NT2/D1 (cell line): ENCODE results near the gene NTM.

Experiments used
- DNase-seq: peaks from one replicate; pipeline ENCODE4 v3.0.0-alpha.2; 2011; ENCODE audit warnings: low read depth, low spot score
- H3K27me3 ChIP-seq: 2 replicates; pipeline ENCODE4 v1.6.0; 2011; ENCODE audit warnings: mild to moderate bottlenecking; ENCODE audit not compliant: insufficient read length, insufficient read depth
- H3K36me3 ChIP-seq: 2 replicates; pipeline ENCODE4 v1.6.1; 2011; ENCODE audit warnings: mild to moderate bottlenecking, low read length, mixed read lengths; ENCODE audit not compliant: insufficient read depth, insufficient read length
- H3K4me1 ChIP-seq: 2 replicates; pipeline ENCODE4 v1.5.1; 2011; ENCODE audit not compliant: insufficient read depth, insufficient read length
- H3K4me3 ChIP-seq: 2 replicates; pipeline ENCODE4 v1.5.1; 2011; ENCODE audit warnings: low read depth; ENCODE audit not compliant: insufficient read length
- H3K9ac ChIP-seq: 2 replicates; pipeline ENCODE4 v1.6.0; 2011; ENCODE audit warnings: low read depth; ENCODE audit not compliant: insufficient read length
- H3K9me3 ChIP-seq: 2 replicates; pipeline ENCODE4 v1.5.1; 2011; ENCODE audit warnings: mild to moderate bottlenecking, low read length; ENCODE audit not compliant: insufficient read depth
- SUZ12 ChIP-seq: IDR thresholded peaks from 2 replicates; pipeline ENCODE4 v1.6.1; 2011; ENCODE audit not compliant: insufficient read length, insufficient read depth; ENCODE audit errors: extremely low read depth
- YY1 ChIP-seq: IDR thresholded peaks from 2 replicates; pipeline ENCODE4 v1.6.1; 2011; ENCODE audit not compliant: insufficient read length, insufficient read depth
- ZNF274 ChIP-seq: IDR thresholded peaks from 2 replicates; pipeline ENCODE4 v1.6.1; 2011; ENCODE audit warnings: mild to moderate bottlenecking, low read depth, low read length

NTM gene

GRCh38 chr11:132307309-132308020 lies 937.0 kb downstream of the NTM start:
- no peak for DNase-seq
- no peaks in the 10 kb centered on the region for H3K4me1 ChIP-seq
- TF ChIP-seq SUZ12 (no peak), ZNF274 (no peak), YY1 (no peak)
- H3K27me3 ChIP-seq = no peaks in the 10 kb centered on the region
- H3K9me3 ChIP-seq = no peaks in the 10 kb centered on the region
- H3K4me3 ChIP-seq = no peak overlapping the region
- H3K36me3 ChIP-seq = no peaks in the 10 kb centered on the region
- H3K9ac ChIP-seq = no peak overlapping the region

- no peak for TF ChIP-seq SUZ12
- no peak for TF ChIP-seq YY1
- TF ChIP-seq ZNF274 = no peak
- Histone ChIP-seq H3K4me3 (no peak overlapping the region), H3K36me3 (no peaks in the 10 kb centered on the region), H3K9ac (no peak overlapping the region), H3K4me1 (no peaks in the 10 kb centered on the region), H3K9me3 (no peaks in the 10 kb centered on the region), H3K27me3 (no peaks in the 10 kb centered on the region)
- no peak for DNase-seq
Measured at GRCh38 chr11:132310390-132311375, 940.3 kb downstream of the NTM start.

- no peaks in the 10 kb centered on the region for H3K36me3 ChIP-seq
- H3K27me3 ChIP-seq = no peaks in the 10 kb centered on the region
- H3K4me1 ChIP-seq = no peaks in the 10 kb centered on the region
- TF ChIP-seq ZNF274 = no peak
- TF ChIP-seq YY1 = no peak
- TF ChIP-seq SUZ12 = no peak
- no peak for DNase-seq
- H3K4me3 ChIP-seq = no peak overlapping the region
- no peaks in the 10 kb centered on the region for H3K9me3 ChIP-seq
- H3K9ac ChIP-seq = no peak overlapping the region
Measured at GRCh38 chr11:132311703-132312102, 941.3 kb downstream of the NTM start.

DNA sequence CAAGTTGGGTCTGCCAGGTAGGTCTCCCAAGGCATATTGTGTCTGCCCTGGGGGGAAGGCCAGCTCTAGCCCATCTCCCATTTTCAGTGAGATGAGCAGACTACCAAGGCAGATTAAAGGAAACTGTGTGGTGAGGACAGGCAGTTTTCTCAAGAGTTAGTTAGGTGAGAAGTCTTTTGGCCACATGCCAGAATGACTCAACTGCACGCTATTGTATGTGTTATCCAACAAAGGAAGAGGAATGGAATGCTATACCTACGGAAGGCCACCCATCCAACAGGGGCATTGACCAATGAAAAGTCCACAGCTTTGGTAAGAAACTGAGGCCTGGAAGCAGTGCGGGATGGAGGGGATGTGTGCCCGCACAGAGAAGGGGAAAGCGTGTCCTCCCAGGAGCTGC lies 941.7 kb downstream of the NTM start:
- TF ChIP-seq ZNF274 (no peak), SUZ12 (no peak), YY1 (no peak)
- no peaks in the 10 kb centered on the region for H3K9me3 ChIP-seq
- no peak overlapping the region for H3K4me3 ChIP-seq
- no peak for DNase-seq
- H3K27me3 ChIP-seq = no peaks in the 10 kb centered on the region
- no peaks in the 10 kb centered on the region for H3K36me3 ChIP-seq
- no peaks in the 10 kb centered on the region for H3K4me1 ChIP-seq
- H3K9ac ChIP-seq = no peak overlapping the region

DNA sequence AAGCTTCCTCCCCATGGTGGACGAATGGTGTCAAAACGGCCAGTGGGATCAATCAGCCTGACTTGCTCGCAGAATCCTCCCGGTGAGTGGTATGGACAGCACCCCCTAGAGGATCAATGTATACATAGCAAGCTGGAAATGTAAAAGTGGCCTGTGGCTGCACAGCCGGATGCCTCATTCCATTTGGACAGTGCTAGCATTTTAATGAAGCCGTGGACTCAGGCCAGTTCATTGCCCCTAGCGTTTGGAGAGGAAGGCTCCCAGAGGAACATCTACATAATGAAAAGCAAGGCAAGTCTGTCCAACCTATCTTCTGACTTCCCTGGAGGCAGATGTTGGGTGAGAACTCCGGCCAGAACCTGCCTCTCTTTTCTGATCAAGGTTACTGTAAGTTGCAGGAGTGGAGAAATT lies 942.3 kb downstream of the NTM start:
- no peak for TF ChIP-seq ZNF274
- peak; percentile 59 for DNase-seq
- Histone ChIP-seq H3K4me3 (no peak overlapping the region), H3K9ac (no peak overlapping the region), H3K4me1 (no peaks in the 10 kb centered on the region), H3K36me3 (no peaks in the 10 kb centered on the region), H3K9me3 (no peaks in the 10 kb centered on the region), H3K27me3 (no peaks in the 10 kb centered on the region)

DNA sequence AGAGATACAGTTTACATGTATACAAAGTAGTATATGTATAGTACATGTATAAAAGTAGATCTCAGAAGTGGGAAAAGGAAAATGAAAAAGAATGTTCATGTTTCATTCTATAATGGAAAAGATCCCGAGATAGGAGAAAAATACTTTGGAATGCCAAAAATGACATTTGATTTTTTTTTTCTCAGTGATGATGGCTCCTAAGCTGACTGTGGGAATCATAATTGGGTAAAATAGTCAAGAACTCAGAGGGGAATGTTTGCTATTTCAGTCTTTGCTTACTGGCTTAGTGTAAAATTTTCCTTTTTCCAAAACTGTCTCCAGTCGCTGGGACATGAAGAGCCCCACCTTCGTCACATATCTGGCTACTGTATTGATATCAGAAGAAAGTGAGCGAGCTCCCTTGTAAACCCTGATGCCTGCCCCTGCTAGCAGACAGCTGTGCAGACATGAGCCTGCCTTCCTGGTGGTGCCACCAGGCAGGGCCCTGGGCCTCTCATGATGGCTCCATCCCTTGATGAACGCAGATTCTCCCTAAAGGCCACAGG lies 944.6 kb downstream of the NTM start:
- H3K27me3 ChIP-seq = no peaks in the 10 kb centered on the region
- no peaks in the 10 kb centered on the region; the same call in 1 of the 2 replicates for H3K9me3 ChIP-seq
- no peaks in the 10 kb centered on the region for H3K4me1 ChIP-seq
- no peak overlapping the region for H3K9ac ChIP-seq
- no peak for DNase-seq
- TF ChIP-seq SUZ12 = no peak
- no peak for TF ChIP-seq YY1
- no peak for TF ChIP-seq ZNF274
- no peak overlapping the region for H3K4me3 ChIP-seq
- no peaks in the 10 kb centered on the region for H3K36me3 ChIP-seq

GRCh38 chr11:132315696-132316095 lies 945.3 kb downstream of the NTM start:
- no peaks in the 10 kb centered on the region for H3K4me1 ChIP-seq
- H3K9ac ChIP-seq = no peak overlapping the region
- no peak for DNase-seq
- H3K36me3 ChIP-seq = no peaks in the 10 kb centered on the region
- no peak overlapping the region for H3K4me3 ChIP-seq
- TF ChIP-seq YY1 = no peak
- TF ChIP-seq SUZ12 = no peak
- TF ChIP-seq ZNF274 = no peak
- no peaks in the 10 kb centered on the region for H3K27me3 ChIP-seq
- no peaks in the 10 kb centered on the region; the same call in 1 of the 2 replicates for H3K9me3 ChIP-seq
